AG04450 (cell line): ENCODE results near the gene COL8A1. TPM values are rescaled to one million over a fixed set of nuclear protein-coding genes. Genes with fewer than 3 reads are reported as not detected.

ENCODE experiments used
- CTCF ChIA-PET: fragments of 300-600, 350-600 bp; formaldehyde crosslinking; extraction: SDS; loops from one replicate; lab custom pipeline; 2022; ENCODE audit warnings: antibody characterized with exemption, inconsistent platforms; lab: Charles Lee
- POLR2A ChIA-PET: fragments of 350-600 bp; formaldehyde crosslinking; extraction: SDS; loops from one replicate; lab custom pipeline; 2021; ENCODE audit warnings: antibody characterized with exemption, inconsistent platforms; lab: Yijun Ruan, JAX
- DNase-seq: peaks from one replicate; pipeline ENCODE4 v3.0.0-alpha.2; 2011; ENCODE audit warnings: low read depth, low spot score
- H3K27ac ChIP-seq: one replicate; pipeline ENCODE4 v1.5.1; 2012; ENCODE audit warnings: low read depth, low read length, control low read depth
- H3K27me3 ChIP-seq: one replicate; pipeline ENCODE4 v1.6.0; 2012; ENCODE audit warnings: low read length; ENCODE audit not compliant: control insufficient read depth, insufficient read depth
- H3K4me3 ChIP-seq: 2 replicates; pipeline ENCODE4 v1.5.1; 2011; ENCODE audit warnings: mild to moderate bottlenecking, low read depth, low read length, control low read depth
- H3K9me3 ChIP-seq: 2 replicates; pipeline ENCODE4 v1.5.1; 2012; ENCODE audit warnings: low read length; ENCODE audit not compliant: control insufficient read depth, insufficient read depth
- polyA plus RNA-seq: library from polyadenylated mRNA; depleted of rRNA; stranded (reverse); fragments of >200 nt; gene quantifications from 2 replicates; pipeline ENCODE4 v1.2.3, GENCODE V29; 2011
- TF ChIP-seq, protein P1 (sequence below): IDR thresholded peaks from 2 replicates; pipeline ENCODE4 v1.5.1; 2011; ENCODE audit warnings: low read depth, low read length, control low read depth, inconsistent platforms

Gene COL8A1
- polyA plus RNA-seq, 1 experiment = 101 TPM

DNA sequence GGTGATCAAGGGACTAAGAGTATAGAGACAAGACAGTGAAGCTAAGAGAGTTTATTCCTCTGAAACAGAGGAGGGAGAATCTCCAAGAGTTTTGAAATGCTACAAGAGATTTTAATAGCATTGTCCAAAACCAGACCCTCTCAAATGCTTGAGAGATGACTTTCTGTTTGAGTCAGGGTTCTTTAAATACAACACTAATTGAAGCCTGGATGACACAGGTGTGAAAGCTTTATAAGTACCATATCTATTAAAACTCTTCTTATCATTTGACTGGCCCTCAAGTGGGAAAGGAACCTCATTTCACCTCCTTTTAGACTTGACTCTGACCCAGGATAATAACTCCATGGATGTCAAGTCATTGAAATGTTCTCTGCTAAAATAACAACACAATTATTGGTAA is 5.6 kb downstream of the COL8A1 start:
- H3K9me3 ChIP-seq = no peaks in the 10 kb centered on the region
- H3K27me3 ChIP-seq = no peaks in the 10 kb centered on the region
- no peak overlapping the region for H3K27ac ChIP-seq
- no peak for DNase-seq
- TF ChIP-seq, protein P1, sequence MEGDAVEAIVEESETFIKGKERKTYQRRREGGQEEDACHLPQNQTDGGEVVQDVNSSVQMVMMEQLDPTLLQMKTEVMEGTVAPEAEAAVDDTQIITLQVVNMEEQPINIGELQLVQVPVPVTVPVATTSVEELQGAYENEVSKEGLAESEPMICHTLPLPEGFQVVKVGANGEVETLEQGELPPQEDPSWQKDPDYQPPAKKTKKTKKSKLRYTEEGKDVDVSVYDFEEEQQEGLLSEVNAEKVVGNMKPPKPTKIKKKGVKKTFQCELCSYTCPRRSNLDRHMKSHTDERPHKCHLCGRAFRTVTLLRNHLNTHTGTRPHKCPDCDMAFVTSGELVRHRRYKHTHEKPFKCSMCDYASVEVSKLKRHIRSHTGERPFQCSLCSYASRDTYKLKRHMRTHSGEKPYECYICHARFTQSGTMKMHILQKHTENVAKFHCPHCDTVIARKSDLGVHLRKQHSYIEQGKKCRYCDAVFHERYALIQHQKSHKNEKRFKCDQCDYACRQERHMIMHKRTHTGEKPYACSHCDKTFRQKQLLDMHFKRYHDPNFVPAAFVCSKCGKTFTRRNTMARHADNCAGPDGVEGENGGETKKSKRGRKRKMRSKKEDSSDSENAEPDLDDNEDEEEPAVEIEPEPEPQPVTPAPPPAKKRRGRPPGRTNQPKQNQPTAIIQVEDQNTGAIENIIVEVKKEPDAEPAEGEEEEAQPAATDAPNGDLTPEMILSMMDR = no peak
- ChIA-PET CTCF (interaction anchor here (1.0 to 3.4 kb wide), 14 partner anchors 11 to 621 kb away, joined by 3 to 19 read pairs (median 6); no protein-coding TSS in a partner anchor), POLR2A (no interaction called here)
- no peak overlapping the region for H3K4me3 ChIP-seq

DNA sequence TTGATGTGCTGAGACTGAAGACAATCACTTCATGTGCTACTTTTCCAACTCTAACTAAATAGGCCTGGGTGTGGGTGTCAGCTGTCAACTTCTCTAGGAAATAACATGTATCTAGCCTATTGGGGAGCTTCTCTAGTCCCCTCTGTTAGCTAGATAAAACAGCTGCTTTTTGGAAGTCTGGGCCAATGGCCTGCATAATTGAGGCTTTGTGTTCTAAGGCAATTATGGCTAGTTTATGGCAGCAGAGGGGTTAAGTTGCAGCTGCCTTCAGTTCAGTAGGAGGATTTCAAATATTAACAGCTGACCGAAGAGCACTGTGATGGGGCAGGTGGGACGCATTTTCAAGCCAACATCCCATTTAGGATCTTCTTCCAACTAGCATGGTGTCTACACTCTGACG is 6.4 kb downstream of the COL8A1 start:
- Histone ChIP-seq H3K27me3 (no peaks in the 10 kb centered on the region), H3K27ac (no peak overlapping the region), H3K9me3 (no peaks in the 10 kb centered on the region), H3K4me3 (no peak overlapping the region)
- POLR2A ChIA-PET = interaction anchor here (2.0 kb wide), 1 partner anchor 14 kb away, joined by 6 read pairs; no protein-coding TSS in a partner anchor
- CTCF ChIA-PET = interaction anchor here (0.6 to 3.4 kb wide), 27 partner anchors 8 to 621 kb away, joined by 3 to 19 read pairs (median 4); no protein-coding TSS in a partner anchor
- no peak for DNase-seq
- TF ChIP-seq, protein P1 = no peak

DNA sequence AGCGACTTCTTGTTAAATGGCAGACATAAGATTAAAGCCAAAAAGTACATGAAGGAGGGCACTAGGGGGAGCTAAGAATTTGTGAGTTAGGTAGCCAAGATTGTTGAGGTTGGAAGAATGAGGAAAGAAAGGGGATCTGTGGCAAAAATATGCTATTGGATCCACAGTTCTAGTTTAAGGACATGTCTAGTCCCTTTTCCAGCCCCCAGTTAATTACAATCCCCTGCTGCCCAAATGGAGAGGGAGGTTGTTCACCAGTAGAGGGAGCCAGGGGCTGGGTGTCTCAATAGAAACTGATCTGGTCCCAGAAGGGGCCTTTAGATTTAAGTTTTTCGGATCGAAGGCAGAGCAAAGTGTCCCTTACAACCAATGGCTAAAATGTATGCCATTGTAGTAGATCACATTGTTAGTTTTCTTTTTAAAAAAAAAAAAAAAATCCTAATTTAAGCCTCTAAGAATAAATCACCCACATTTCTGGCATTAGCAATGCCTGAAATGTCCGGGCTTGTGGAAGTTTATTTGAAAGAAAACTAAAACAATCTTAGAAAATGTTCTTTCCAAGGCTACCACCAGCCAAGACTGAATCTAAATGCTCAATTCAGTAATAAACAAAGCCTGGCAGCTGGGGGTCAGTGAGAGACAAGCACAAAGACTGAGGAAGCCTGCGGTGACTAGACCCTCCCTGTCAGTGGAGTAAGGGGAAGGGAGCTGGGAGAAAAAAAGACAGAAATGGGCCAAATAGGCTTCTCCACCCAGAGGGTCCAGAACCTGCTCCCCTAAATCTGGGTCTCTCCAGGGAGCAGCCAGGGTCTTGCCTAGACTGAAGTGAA is 7.1 kb downstream of the COL8A1 start:
- TF ChIP-seq, protein P1 = peak; percentile 74; the same call in 1 of the 2 replicates
- ChIA-PET CTCF (interaction anchor here (0.6 to 3.4 kb wide), 33 partner anchors 9 to 622 kb away, joined by 3 to 19 read pairs (median 4); no protein-coding TSS in a partner anchor), POLR2A (interaction anchor here (0.7 to 2.0 kb wide), 3 partner anchors 8 to 39 kb away, joined by 3 to 6 read pairs (median 3); no protein-coding TSS in a partner anchor)
- H3K4me3 ChIP-seq = no peak overlapping the region
- H3K27ac ChIP-seq = peak overlapping the region; percentile 77
- DNase-seq = no peak
- H3K9me3 ChIP-seq = no peaks in the 10 kb centered on the region
- no peaks in the 10 kb centered on the region for H3K27me3 ChIP-seq

DNA sequence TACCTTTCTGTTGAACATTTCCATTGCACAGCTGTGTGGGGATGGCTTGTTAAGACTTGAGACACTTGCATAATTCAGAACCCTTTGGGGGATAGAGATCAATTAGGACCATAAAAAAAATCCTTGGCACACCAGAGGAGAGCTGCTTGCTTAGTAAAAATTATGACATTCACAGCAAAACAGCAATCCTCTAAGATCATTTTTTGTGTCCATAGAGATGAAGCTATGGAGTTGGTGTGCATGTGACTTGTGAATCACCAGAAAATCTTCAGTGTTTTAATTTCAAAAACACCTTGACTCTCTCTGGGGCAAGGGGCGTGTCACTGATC is 7.7 kb downstream of the COL8A1 start:
- no peak for DNase-seq
- TF ChIP-seq, protein P1 = no peak
- POLR2A ChIA-PET = interaction anchor here (0.7 to 2.0 kb wide), 3 partner anchors 9 to 38 kb away, joined by 3 to 6 read pairs (median 3); no protein-coding TSS in a partner anchor

DNA sequence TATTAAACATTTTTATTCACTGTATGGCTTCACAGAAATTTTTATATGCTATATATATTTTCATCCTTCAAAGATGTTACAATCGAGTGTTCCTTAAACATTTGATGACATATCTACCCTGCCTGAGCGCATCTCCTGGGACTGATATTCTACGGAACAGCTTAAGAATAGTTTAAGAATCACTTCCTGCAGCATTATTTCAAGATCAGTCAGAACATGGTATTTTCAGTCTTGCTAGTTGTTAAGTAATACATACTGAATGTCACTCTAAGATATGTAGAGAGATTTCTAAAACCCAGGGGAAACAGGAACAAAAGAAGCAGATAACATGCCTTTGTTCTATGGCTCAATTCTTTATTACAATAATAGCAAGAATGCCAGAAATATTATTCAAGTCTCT is 8.7 kb downstream of the COL8A1 start:
- no peaks in the 10 kb centered on the region for H3K27me3 ChIP-seq
- H3K9me3 ChIP-seq = no peaks in the 10 kb centered on the region
- CTCF ChIA-PET = interaction anchor here (0.7 to 2.1 kb wide), 3 partner anchors 10 to 95 kb away, joined by 3 to 5 read pairs (median 4); no protein-coding TSS in a partner anchor
- POLR2A ChIA-PET = interaction anchor here (1.4 to 1.7 kb wide), 2 partner anchors 9 to 10 kb away, joined by 3 to 8 read pairs; partner anchors contain the start of gene COL8A1
- no peak for DNase-seq
- no peak overlapping the region for H3K4me3 ChIP-seq
- H3K27ac ChIP-seq = no peak overlapping the region
- TF ChIP-seq, protein P1 = no peak

More for the DNA sequence above, 7.7 kb downstream of the COL8A1 start:
- H3K9me3 ChIP-seq = no peaks in the 10 kb centered on the region
- no peak overlapping the region for H3K4me3 ChIP-seq
- H3K27ac ChIP-seq = peak overlapping the region; percentile 77
- no peaks in the 10 kb centered on the region for H3K27me3 ChIP-seq
- CTCF ChIA-PET = interaction anchor here (0.6 to 3.0 kb wide), 13 partner anchors 9 to 489 kb away, joined by 3 to 19 read pairs (median 5); no protein-coding TSS in a partner anchor
